LNCAP (cell line): ENCODE measurements around the gene LENG8.

Experiments used
- TF ChIP-seq, protein P1 (sequence below): fragments of 450-650 bp; IDR thresholded peaks from 2 replicates; pipeline ENCODE4 v1.5.1; 2017; ENCODE audit warnings: mild to moderate bottlenecking

LENG8 gene

DNA sequence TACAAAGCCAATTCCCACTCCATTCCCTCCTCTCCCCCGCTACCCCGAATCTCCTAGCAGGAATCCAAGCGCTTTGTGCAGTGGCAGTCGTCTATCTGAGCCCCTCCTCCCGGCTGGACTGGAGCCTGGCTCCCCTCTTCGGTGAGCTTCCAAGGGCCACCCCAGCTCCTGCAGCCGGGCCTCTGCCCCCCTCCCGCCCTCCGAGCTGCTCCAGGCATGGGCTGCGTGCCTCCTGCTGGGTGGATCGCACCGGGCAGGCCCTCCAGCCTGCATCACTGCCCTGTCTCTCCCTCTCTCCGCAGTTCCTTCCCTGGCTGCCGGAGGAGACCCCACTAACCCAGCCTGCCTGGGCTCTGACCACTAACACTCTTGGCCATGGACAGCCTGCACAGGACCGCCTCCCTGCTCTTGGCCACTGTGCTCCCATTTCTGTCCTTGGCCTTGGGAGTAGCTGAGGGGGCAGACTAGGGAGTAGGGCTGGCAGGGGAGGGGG lies 12.9 kb upstream of the LENG8 start:
- TF ChIP-seq, protein P1, sequence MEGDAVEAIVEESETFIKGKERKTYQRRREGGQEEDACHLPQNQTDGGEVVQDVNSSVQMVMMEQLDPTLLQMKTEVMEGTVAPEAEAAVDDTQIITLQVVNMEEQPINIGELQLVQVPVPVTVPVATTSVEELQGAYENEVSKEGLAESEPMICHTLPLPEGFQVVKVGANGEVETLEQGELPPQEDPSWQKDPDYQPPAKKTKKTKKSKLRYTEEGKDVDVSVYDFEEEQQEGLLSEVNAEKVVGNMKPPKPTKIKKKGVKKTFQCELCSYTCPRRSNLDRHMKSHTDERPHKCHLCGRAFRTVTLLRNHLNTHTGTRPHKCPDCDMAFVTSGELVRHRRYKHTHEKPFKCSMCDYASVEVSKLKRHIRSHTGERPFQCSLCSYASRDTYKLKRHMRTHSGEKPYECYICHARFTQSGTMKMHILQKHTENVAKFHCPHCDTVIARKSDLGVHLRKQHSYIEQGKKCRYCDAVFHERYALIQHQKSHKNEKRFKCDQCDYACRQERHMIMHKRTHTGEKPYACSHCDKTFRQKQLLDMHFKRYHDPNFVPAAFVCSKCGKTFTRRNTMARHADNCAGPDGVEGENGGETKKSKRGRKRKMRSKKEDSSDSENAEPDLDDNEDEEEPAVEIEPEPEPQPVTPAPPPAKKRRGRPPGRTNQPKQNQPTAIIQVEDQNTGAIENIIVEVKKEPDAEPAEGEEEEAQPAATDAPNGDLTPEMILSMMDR: no peak

GRCh38 chr19:54436628-54437252 lies 12.3 kb upstream of the LENG8 start:
- TF ChIP-seq, protein P1: no peak

DNA sequence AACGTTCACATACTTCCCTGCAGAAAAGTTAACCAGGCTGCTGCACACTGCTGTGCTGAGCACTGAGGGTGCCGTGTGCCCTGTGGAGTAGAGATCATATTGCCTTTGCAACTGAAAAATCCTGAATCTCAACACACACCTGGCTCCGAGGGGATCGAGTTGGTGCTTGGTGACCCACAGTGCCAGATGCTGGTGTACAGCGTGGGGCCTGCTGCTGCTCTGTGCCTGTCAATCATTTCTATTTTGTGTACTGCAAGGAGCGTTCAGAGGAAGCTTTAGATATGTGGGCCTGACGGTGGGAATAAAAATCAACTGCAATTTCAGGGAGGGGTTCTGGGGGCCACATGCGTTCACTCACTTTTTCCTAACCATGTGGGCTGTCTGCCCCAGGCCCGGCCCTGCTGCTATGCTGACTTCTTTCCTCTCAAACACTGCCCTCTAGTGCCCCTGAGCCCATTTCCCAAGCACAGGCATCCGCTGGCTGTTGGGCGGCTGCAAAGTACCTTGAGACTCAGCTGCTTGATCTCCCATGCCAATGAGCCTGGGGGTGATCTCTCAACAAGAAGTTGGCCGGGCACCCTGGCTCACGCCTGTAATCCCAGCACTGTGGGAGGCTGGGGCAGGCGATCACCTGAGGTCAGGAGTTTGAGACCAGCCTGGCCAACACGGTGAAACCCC lies 9.7 kb upstream of the LENG8 start:
- TF ChIP-seq, protein P1: peak; percentile 69

GRCh38 chr19:54440641-54441040 lies 8.4 kb upstream of the LENG8 start:
- TF ChIP-seq, protein P1: no peak

DNA sequence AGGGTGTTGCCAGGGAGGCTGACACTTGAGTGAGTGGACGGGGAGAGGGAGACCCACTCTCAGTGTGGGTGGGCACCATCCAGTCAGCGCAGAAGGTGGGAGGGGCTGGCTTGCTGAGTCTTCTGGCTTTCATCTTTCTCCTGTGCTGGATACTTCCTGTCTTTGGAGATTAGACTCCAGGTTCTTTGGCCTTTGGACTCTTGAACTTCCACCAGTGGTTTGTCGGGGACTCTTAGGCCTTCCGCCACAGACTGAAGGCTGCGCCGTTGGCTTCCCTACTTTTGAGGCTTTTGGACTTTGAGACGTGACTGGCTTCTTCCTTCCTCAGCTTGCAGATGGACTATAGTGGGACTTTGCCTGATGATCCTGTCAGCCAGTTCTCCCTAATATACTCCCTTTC lies 4.3 kb upstream of the LENG8 start:
- TF ChIP-seq, protein P1: no peak

GRCh38 chr19:54448040-54448773 lies 792 bp upstream of the LENG8 start:
- TF ChIP-seq, protein P1: no peak

- TF ChIP-seq, protein P1: no peak
Observed at GRCh38 chr19:54449701-54450069, 686 bp downstream of the LENG8 start.
